HepG2 (cell line): ENCODE measurements around the gene NDRG3. TPM values are rescaled to one million over a fixed set of nuclear protein-coding genes. Genes with fewer than 3 reads are reported as not detected.

Experiments used
- AKAP8 ChIP-seq: sonication (generic); formaldehyde crosslinking; IDR thresholded peaks from 2 replicates; pipeline ENCODE4 v1.5.1; 2020; ENCODE audit warnings: mild to moderate bottlenecking, missing genetic modification reagents
- ARID5B ChIP-seq: IDR thresholded peaks from 2 replicates; pipeline ENCODE4 v1.4.0; 2020; ENCODE audit warnings: mild to moderate bottlenecking, missing genetic modification reagents
- ATRX ChIP-seq: sonication (generic); formaldehyde crosslinking; IDR thresholded peaks from 2 replicates; pipeline ENCODE4 v1.4.0; 2020; ENCODE audit warnings: missing genetic modification reagents, borderline replicate concordance
- MAFK ChIP-seq, 2 experiments: IDR thresholded peaks in 1 of 2; conservative IDR thresholded peaks in 1 of 2; 2 replicates each; pipeline ENCODE4 v1.6.1; 2011; ENCODE audit warnings: improper control_type of control experiment in 2 of 2, low read length in 2 of 2
- MIER3 ChIP-seq: IDR thresholded peaks from 2 replicates; pipeline ENCODE4 v1.6.1; 2016; ENCODE audit warnings: missing compliant biosample characterization, borderline replicate concordance
- NR2F1 ChIP-seq, 2 experiments: fragments of 450-650 bp in 1 of 2; formaldehyde crosslinking in 1 of 2; IDR thresholded peaks; 2 replicates each; pipeline versions ENCODE4 v1.5.0 to v1.6.1; 2016 to 2020; ENCODE audit warnings: mild to moderate bottlenecking in 1 of 2, missing compliant biosample characterization in 1 of 2, missing genetic modification reagents in 1 of 2, moderate library complexity in 1 of 2
- PCBP2 ChIP-seq: fragments of 200-400 bp; formaldehyde crosslinking; optimal IDR thresholded peaks from 2 replicates; pipeline ENCODE3; 2018; ENCODE audit warnings: low read length, low read depth; ENCODE audit not compliant: poor library complexity, severe bottlenecking
- PLRG1 ChIP-seq: fragments of 450-650 bp; conservative IDR thresholded peaks from 2 replicates; pipeline ENCODE4 v1.6.1; 2016
- SMAD1 ChIP-seq: sonication (generic); formaldehyde crosslinking; IDR thresholded peaks from 2 replicates; pipeline ENCODE4 v1.4.0; 2020; ENCODE audit warnings: missing genetic modification reagents, low read depth, mild to moderate bottlenecking, borderline replicate concordance
- TOE1 ChIP-seq: sonication (generic); formaldehyde crosslinking; IDR thresholded peaks from 2 replicates; pipeline ENCODE4 v1.4.0; 2020; ENCODE audit warnings: mild to moderate bottlenecking, missing genetic modification reagents
- ZFP82 ChIP-seq: sonication (generic); formaldehyde crosslinking; IDR thresholded peaks from 2 replicates; pipeline ENCODE4 v1.5.1; 2020; ENCODE audit warnings: mild to moderate bottlenecking, missing genetic modification reagents, borderline replicate concordance
- ZKSCAN5 ChIP-seq: sonication (generic); formaldehyde crosslinking; IDR thresholded peaks from 2 replicates; pipeline ENCODE4 v1.5.1; 2020; ENCODE audit warnings: mild to moderate bottlenecking, missing genetic modification reagents
- ZNF101 ChIP-seq: sonication (generic); formaldehyde crosslinking; IDR thresholded peaks from 2 replicates; pipeline ENCODE4 v1.4.0; 2020; ENCODE audit warnings: mild to moderate bottlenecking, low read depth, missing genetic modification reagents, borderline replicate concordance
- ZNF124 ChIP-seq: sonication (generic); formaldehyde crosslinking; IDR thresholded peaks from 2 replicates; pipeline ENCODE4 v1.4.0; 2020; ENCODE audit warnings: missing genetic modification reagents
- ZNF138 ChIP-seq: sonication (generic); formaldehyde crosslinking; IDR thresholded peaks from 2 replicates; pipeline ENCODE4 v1.5.0; 2020; ENCODE audit warnings: mild to moderate bottlenecking, low read depth, missing genetic modification reagents
- ZNF549 ChIP-seq: sonication (generic); formaldehyde crosslinking; IDR thresholded peaks from 2 replicates; pipeline ENCODE4 v1.5.0; 2020; ENCODE audit warnings: missing genetic modification reagents
- ZNF577 ChIP-seq: sonication (generic); formaldehyde crosslinking; IDR thresholded peaks from 2 replicates; pipeline ENCODE4 v1.4.0; 2020; ENCODE audit warnings: mild to moderate bottlenecking, low read depth, missing genetic modification reagents, borderline replicate concordance
- ZNF629 ChIP-seq: sonication (generic); formaldehyde crosslinking; conservative IDR thresholded peaks from 2 replicates; pipeline ENCODE4 v1.5.0; 2020; ENCODE audit warnings: missing genetic modification reagents
- polyA plus RNA-seq, 8 experiments: library from polyadenylated mRNA; depleted of rRNA in 3 of 8; stranded (reverse) in 7 of 8; unstranded in 1 of 8; fragments of >200 nt; fragmentation: Illumina TruSeq in 4 of 8; extraction: Trizol in 4 of 8; gene quantifications; 2 replicates each; pipeline versions ENCODE4 v1.2.1 to v1.2.3, GENCODE V29; 2011 to 2016; ENCODE audit warnings: low read depth in 4 of 8, missing spikeins in 1 of 8, mixed read lengths in 1 of 8; ENCODE audit not compliant: insufficient read depth in 1 of 8
- total RNA-seq, 5 experiments: library from RNA; depleted of rRNA; stranded (reverse); fragments of >200 nt; fragmentation: Illumina TruSeq; extraction: Trizol; gene quantifications; 2 replicates each; pipeline ENCODE4 v1.2.3, GENCODE V29; 2016; ENCODE audit warnings: low read depth in 1 of 5
- TF ChIP-seq, protein P1 (sequence below): sonication (generic); formaldehyde crosslinking; IDR thresholded peaks from 2 replicates; pipeline ENCODE4 v1.4.0; 2020; ENCODE audit warnings: missing genetic modification reagents
- TF ChIP-seq, protein P2 (sequence below): sonication (generic); formaldehyde crosslinking; IDR thresholded peaks from 2 replicates; pipeline ENCODE4 v1.9.0; 2021; ENCODE audit warnings: missing genetic modification reagents, borderline replicate concordance
- TF ChIP-seq, protein P3 (sequence below): sonication (generic); formaldehyde crosslinking; IDR thresholded peaks from 2 replicates; pipeline ENCODE4 v1.8.1; 2023; ENCODE audit warnings: mild to moderate bottlenecking, missing genetic modification reagents, borderline replicate concordance

Gene NDRG3
- total and polyA plus RNA-seq, 2 of the 13 experiments (the other 11 are each of a cell fraction or from before 2014, with no cell fraction given) = 36.0 to 40.5 TPM

GRCh38 chr20:36745927-36746659, at the start of gene NDRG3 (continued):
- TF ChIP-seq ZKSCAN5 (CRISPR knock-in tag) (no peak), ARID5B (CRISPR knock-in tag) (no peak; the same call in 1 of the 2 replicates), ATRX (CRISPR knock-in tag) (no peak), ZNF124 (CRISPR knock-in tag) (0 out of 2 replicates have a peak, but pooled peaks have one; percentile 25), MIER3 (CRISPR knock-in tag) (peak; percentile 15; the same call in 1 of the 2 replicates), PCBP2 (no peak), PLRG1 (no peak), MAFK (conservative IDR thresholded peaks at IDR 0.05 in 1 of 2, IDR thresholded peaks at IDR 0.05 in 1 of 2; ENCODE audit: low read length in 2 of 2) (no peak), TOE1 (CRISPR knock-in tag) (no peak), ZNF549 (no peak), SMAD1 (CRISPR knock-in tag) (no peak), ZNF138 (CRISPR knock-in tag) (no peak), ZNF629 (CRISPR knock-in tag) (no peak), AKAP8 (CRISPR knock-in tag) (no peak), ZNF101 (no peak), NR2F1 (CRISPR knock-in tag; IDR thresholded peaks at IDR 0.05) (no peak), ZNF577 (CRISPR knock-in tag) (no peak), ZFP82 (CRISPR knock-in tag) (peak; percentile 84; the same call in 1 of the 2 replicates)
- TF ChIP-seq, protein P1, sequence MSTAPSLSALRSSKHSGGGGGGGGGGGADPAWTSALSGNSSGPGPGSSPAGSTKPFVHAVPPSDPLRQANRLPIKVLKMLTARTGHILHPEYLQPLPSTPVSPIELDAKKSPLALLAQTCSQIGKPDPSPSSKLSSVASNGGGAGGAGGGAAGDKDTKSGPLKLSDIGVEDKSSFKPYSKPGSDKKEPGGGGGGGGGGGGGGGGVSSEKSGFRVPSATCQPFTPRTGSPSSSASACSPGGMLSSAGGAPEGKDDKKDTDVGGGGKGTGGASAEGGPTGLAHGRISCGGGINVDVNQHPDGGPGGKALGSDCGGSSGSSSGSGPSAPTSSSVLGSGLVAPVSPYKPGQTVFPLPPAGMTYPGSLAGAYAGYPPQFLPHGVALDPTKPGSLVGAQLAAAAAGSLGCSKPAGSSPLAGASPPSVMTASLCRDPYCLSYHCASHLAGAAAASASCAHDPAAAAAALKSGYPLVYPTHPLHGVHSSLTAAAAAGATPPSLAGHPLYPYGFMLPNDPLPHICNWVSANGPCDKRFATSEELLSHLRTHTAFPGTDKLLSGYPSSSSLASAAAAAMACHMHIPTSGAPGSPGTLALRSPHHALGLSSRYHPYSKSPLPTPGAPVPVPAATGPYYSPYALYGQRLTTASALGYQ = peak; percentile 42; the same call in 1 of the 2 replicates
- TF ChIP-seq, protein P2, sequence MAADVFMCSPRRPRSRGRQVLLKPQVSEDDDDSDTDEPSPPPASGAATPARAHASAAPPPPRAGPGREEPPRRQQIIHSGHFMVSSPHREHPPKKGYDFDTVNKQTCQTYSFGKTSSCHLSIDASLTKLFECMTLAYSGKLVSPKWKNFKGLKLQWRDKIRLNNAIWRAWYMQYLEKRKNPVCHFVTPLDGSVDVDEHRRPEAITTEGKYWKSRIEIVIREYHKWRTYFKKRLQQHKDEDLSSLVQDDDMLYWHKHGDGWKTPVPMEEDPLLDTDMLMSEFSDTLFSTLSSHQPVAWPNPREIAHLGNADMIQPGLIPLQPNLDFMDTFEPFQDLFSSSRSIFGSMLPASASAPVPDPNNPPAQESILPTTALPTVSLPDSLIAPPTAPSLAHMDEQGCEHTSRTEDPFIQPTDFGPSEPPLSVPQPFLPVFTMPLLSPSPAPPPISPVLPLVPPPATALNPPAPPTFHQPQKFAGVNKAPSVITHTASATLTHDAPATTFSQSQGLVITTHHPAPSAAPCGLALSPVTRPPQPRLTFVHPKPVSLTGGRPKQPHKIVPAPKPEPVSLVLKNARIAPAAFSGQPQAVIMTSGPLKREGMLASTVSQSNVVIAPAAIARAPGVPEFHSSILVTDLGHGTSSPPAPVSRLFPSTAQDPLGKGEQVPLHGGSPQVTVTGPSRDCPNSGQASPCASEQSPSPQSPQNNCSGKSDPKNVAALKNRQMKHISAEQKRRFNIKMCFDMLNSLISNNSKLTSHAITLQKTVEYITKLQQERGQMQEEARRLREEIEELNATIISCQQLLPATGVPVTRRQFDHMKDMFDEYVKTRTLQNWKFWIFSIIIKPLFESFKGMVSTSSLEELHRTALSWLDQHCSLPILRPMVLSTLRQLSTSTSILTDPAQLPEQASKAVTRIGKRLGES (CRISPR knock-in tag) = 0 out of 2 replicates have a peak, but pooled peaks have one; percentile 23
- TF ChIP-seq, protein P3, sequence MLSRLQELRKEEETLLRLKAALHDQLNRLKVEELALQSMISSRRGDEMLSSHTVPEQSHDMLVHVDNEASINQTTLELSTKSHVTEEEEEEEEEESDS (CRISPR knock-in tag) = no peak
